A673 (cell line): ENCODE results near the gene TSPY4.
"Not testable (repeated sequence)": the region's sequence is repeated elsewhere in the genome, so short reads cannot be mapped to it uniquely, and the experiment has no call there.

Experiments used
- CTCF ChIP-seq: fragments of 300-800, 200-600 bp; sonication (generic); conservative IDR thresholded peaks from 2 replicates; pipeline ENCODE4 v1.5.1; 2017; ENCODE audit warnings: low read depth, mild to moderate bottlenecking, antibody characterized with exemption, low read length, moderate library complexity, mixed read lengths
- EZH2 ChIP-seq: fragments of 200-600 bp; sonication (generic); IDR thresholded peaks from 2 replicates; pipeline ENCODE4 v1.6.1; 2017; ENCODE audit warnings: borderline replicate concordance, low read depth, mild to moderate bottlenecking, mixed read lengths, antibody characterized with exemption, low read length; ENCODE audit not compliant: poor library complexity, severe bottlenecking

- TF ChIP-seq CTCF, EZH2: not testable (repeated sequence)
Measured at GRCh38 chrY:9337164-9337563, at the start of gene TSPY4.
